GM18498 (cell line): ENCODE results near the gene EIF2AK3.
"Not testable (repeated sequence)": the region's sequence is repeated elsewhere in the genome, so short reads cannot be mapped to it uniquely, and the experiment has no call there.

Experiments used
- ATAC-seq: cut with Tn5 transposase; IDR thresholded peaks from one replicate; pipeline ENCODE4 v1.9.1; 2021; ENCODE audit warnings: mild to moderate bottlenecking, moderate library complexity; ENCODE audit not compliant: unreplicated experiment

The EIF2AK3 gene

DNA sequence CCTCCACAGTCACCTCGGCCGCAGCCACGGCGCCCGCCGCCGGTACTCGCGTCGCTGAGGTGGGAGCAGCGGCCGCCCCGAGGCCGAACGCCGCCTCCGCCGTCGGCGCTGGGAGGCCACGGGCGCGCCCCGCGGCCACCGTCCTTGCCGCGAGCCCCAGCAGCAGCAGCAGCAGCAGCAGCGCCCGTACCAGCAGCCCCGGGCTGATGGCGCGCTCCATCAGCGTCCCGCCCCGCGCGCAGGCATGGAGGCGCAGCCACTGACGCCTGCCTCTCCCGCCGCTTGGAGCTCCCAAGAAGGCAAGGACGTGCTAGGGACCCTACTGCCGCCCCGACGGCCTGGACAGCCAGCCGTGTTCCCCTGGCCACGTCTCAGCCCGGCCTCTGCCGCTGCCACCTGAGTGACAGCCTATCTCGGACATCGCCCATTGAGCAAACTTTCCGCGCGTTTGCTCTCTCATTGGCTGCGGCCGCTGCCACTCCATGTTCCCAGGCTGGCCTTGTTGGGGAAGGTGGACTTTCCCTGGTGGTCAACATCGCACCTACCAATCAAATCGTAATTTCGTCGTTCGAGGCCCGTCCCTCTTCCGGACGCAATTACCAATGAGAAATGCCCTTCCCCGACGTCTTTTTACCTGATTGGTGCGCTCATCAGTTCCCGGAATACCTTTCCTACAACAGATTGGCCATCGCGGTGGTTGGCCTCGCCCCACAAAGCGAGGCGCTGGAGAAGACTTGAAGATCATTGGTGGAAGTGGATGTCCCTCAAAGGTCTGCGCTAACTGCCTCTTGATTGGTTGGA, at the start of gene EIF2AK3:
TSS of gene EIF2AK3 (minus strand) at position 410 of the 801 bp plus-strand sequence. CDS start at position 220, 190 bp downstream.
- ATAC-seq = peak; percentile 88

DNA sequence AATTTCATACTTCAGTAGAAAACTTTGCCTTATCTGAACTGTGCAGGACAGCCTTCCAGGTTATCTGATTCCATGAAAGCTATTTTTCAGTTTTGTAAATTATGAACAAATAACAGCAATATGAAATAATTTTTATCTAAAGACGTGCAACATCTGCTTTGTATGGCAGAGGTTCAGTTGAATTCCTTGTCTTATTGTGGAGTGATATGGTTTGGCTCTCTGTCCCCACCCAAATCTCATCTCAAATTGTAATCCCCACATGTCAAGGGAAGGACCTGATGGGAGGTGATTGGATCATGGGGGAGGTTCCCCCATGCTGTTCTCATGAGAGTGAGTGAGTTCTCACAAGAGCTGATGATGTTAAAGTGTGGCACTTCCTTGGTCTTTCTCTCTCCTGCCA, 46.1 kb upstream of the EIF2AK3 start:
- ATAC-seq = no peak

DNA sequence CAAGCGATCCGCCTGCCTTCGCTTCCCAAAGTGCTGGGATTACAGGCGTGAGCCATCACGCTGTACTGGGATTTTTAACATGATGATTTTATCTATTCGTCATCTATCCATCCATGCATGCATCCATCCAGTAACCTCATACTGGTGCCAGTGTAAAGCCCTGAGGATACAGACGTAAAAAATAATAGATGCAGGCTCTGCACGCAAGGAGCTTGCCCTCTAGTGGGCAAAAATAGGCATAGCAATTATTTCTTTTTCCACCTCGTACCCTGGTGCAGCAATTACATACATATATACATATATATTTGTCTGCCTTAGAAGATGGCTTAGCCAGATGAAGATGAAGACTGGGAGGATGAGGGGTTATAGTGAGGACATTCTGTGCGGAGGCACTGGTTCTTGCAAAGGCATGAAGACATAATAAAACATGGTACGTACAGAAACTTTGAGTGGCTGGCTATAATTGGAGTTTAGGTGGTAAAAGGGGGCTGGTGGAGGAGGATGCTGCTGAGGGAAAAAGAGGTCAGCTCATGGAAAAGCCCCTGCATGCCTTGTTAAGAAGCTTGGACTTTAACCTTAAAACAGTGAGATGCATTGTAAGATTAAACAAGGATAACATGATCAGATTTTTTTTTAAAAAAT, 44.6 kb upstream of the EIF2AK3 start:
- ATAC-seq = no peak

DNA sequence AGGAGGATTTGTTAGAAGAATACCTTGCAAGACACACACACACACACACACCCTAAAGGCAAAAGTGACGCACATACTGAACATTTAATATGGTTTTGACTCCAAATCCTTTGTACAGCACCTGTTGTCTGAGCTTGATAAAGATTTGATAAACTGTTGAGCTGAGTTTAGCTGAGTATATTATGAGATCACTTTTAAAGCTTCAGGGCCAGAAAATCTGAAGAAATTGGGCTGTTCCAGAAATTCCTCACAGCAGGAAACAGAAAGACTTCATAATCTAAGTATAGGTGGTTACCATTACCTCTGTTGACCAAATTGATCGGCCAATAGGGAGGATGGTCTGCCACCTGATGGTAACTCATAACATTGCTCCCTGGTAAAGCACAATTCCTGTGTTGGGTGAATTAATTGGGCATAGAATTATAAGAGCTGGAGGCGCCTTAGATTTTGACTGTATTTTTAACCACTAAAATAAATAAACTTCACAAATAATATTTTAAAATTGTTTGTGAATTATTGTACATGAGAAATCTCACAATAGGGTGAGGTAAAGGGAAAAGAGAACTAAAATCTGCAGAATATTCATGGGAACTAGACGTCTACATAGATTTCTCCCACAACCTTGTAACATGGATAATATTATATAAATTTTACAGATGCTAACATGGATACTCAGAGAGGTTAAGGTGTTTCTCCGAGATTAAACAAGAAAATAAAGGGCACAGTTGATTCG, 42.4 kb upstream of the EIF2AK3 start:
- peak; percentile 88 for ATAC-seq

DNA sequence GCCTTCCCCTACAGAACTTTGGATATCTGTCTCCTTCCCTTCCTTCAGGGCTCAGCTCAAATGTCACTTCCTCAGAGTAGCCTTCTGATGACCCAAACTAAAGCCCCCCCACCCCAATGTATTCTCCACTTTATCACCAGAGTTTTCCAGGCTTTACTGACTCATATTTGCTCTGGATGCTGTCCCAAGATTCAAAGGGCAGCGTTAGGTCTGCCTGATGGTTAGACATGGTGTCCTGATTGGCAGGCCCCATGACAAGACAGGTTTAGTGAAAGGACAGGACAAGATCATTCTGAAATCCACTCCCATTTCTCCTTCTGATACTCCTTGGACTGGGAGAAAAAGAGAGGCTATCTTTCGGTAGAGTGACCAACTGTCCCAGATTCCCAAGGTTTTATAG, 41.6 kb upstream of the EIF2AK3 start:
- ATAC-seq = no peak

DNA sequence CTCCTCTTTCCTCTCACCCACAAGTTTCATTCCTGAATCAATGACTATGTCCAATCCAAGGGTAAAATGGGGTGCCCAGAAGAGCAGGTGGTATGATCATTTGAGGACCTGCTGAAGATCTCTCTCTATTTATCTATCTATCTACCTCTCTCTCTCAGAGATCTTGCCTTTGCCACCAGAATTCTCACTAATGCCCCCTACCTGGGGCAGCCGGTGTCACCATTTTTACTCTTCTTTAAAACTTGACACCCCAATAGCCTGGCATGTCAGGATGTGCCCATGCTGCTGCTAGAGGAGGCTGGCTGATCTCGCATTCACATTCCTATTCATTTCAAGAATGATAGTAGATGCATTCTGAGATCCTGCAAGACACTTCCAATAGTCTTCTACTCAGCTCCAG, 40.0 kb upstream of the EIF2AK3 start:
- ATAC-seq = no peak

DNA sequence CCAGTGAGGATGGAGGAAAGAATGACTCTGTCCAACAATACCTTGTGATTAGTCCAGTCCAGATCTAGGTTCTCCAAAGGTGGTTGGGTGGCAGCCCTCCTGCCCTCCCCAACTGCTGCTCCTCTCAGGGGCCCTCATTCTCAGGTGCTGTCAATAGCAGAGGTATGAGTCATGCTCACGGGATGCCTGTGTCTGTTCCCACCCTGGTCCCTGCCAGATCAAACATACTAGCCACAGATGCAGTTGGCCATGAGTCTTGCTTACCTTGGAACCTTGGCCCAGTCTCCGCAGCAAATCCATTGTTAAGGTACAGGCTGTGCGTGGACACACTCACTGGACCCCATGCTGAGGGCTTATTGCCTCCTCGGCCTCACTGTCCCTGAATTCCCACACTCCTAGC, 39.3 kb upstream of the EIF2AK3 start:
- ATAC-seq = no peak

DNA sequence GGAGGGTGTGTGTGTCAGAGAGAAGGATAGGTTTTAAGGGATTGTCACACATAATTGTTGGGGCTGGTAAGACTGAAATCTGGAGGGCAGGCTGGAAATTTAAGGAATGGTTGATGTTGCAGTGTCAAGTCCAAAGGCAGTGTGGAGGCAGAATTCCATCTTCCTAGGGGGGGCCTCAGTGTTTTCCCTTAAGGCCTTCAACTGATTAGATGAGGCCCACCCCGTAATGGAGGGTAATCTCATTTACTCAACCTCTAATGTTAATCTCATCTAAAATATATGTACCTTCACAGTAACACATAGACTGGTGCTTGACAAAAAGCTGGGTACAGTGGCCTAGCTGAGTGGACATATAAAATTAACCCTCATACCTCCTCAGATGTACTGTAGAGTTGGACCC, 33.4 kb upstream of the EIF2AK3 start:
- no peak for ATAC-seq

DNA sequence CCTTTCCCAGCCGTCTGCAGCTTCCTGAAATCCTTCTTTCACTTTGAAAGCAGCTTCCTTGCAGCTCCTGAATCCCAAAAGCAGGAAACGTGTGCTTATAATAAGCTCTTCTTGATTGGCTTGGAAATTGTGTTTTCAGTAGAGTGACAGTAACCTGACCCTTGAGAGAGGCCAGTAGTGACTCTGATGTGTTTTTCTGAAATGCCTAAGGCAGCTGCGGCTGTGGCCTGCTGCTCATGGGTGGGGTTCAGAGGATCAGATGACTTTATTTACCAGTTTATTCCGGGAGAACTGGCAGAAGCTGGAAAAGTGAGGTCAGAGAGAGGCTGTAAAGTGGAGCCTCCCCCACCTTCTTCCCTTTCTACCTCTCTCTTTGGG, 32.3 kb upstream of the EIF2AK3 start:
- no peak for ATAC-seq

DNA sequence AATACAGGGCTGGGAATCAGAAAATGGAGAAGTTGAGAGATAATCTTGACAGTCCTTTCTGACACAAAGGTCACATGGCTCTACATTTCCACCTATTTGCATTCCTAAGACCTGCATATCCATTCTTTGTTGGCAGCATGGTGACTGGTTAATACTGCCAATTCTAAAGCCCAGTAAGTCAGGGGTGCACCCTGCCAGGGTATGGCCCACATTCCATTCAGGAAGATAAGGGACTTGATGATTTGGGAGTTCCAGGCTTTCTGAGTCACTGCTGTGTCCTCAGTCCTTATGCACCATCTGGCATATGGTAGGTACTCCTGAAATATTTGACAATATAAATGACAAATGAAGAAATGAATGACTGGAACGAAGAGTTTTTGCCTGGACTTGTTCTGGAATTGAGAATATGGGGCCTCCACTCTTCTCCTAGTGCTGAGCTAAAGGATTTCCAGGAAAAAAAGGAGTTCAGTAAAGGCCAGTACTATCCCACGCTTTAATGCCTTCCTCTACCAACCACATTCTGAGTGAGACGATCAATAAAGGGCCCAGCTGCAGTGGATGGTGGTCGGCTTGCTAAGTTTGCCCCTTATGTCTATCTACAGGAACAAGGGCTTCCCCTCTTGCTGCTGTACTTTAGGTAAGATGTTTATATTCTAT, 31.7 kb upstream of the EIF2AK3 start:
- no peak for ATAC-seq

DNA sequence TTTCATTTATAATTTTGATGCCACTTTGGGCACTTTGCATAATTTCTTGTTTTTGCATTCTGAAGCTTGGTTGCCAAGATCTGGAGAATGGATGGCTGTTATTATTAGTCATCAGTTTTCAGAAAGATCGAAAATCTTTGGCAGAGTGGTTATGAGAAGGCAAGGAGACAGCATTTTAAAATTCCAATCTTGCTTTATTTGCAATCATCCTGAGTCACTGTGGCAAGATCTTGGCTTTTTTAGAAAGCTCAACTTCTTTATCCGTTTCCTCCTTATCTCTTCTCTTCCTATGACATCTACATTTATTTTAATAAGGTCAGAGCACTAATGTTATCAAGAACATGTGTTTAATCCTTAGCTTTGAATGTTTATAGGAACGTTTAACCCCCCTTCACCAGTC, 31.1 kb upstream of the EIF2AK3 start:
- no peak for ATAC-seq

DNA sequence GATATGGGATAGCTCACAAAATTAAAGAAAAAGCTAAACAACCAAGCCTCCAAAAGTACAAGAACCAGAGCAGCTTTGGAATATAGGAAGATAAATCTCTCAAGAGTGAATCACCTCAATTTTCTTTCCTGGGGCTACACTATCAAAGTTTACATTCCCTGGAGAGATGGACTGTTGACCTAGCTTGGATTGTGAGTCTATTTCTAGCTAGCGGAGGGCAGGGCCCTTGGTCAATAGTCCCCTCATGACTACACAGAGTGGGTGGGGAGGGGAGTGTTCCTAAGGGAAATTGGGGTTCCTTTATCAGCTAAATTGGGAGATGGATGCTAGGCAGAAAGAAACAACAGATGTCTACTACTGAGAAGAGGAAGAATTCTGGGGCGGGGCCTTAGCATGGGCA, 29.9 kb upstream of the EIF2AK3 start:
- no peak for ATAC-seq

DNA sequence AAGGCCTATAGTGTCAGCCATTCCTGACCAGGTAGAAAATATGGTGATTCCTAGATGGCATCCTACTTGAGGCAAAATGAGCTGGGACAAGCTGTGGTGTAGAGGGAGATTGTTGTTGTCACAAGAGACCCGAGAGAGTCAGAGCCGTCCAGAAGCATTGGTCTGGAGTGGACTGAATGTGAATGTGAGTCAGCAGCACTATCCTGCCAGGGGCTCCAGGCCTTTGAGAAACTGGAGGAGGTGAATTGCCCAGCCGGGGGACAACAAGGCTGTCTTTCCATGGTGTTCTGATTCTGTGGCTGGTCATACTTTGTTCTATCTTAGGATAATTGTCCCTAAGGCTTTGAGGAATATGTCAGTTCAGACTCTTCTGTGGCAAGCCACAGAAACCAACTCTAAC, 29.4 kb upstream of the EIF2AK3 start:
- ATAC-seq = no peak

DNA sequence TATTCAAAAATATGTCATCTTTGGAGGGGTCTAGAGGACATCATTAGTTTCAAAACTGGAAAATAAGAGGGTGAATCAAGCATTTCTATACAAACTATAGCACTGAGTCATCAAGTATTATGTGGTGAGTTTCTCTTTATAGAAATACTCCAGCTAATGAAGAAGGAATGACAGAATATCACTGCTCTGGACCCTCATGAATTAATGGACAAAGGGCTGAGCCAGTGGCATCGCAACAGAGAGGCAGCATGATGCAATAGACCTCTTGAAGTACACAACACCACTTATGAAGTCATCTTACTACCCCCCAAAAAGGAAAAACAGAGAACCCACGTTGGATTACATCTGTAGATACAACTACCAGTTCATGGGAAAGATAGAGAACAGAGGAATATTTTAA, 27.4 kb upstream of the EIF2AK3 start:
- no peak for ATAC-seq

DNA sequence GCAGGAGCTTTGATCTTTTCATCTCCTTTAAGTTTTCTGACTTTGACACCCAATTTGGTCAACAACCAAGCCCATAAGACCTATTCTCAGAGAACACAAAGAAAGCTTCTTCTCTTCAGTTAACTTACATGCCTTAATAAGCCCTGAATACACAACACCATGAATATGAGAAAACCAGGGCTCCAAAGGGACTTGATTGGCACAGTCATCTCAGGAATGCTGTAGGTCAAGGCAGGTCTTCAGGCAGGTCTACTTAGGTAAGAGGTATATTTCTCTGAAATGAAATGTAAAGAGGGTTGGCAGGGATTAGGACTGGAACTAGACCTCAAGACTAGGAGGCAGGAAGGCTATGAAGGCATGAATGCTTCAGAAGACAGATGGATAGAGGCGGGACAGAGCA, 24.4 kb upstream of the EIF2AK3 start:
- no peak for ATAC-seq

DNA sequence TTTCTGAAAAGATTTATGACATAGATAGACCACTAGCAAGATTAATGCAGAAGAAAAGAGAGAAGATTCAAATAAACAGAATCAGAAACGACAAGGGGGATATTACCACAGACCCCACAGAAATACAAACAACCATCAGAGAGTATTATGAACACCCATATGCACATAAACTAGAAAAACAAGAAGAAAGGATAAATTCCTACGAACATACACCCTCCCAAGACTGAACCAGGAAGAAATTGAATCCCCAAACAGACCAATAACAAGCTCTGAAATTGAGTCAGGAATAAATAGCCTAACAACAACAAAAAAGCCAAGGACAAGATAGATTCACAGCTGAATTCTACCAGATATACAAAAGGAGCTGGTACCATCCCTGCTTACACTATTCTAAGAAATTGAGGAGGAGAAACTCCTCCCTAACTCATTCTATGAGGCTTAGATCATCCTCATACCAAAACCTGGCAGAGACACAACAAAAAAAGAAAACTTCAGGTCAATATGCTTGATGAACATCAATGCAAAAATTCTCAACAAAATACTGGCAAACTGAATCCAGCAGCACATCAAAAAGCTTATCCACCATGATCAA, 18.1 kb upstream of the EIF2AK3 start:
- ATAC-seq = not testable (repeated sequence)

DNA sequence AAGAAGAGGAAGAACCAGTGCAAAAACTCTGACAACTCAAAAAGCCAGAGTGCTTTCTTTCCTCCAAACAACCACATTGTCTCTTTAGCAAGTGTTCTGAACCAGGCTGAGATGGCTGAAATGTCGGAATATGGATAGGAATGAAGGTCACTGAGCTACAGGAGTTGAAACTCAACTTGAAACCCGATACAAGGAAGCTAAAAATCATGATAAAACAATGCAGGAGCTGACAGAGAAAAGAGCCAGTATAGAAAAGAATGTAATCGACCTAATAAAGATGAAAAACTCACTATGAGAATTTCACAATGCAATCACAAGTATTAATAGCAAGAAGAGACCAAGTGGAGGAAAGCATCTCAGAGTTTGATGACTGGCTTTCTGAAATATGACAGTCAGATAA, 15.0 kb upstream of the EIF2AK3 start:
- no peak for ATAC-seq

DNA sequence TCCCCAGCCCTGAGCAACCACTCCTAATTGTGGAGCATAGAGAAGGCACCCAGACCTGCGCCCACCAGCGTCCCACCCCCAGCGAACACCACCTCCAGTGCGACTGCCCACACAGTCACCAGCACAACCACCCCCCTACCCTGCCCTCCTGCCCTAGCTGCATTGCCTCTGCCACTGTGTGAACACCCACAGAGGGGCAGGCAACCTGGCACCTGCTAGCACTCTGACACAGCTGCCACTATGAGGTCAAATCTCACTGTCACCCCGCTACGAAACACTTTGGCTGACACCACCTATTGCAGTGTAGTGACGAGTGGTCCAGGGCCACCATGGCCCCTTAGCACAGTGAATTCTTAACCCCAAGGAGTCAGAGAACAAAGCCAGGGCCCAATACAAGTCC, 14.1 kb upstream of the EIF2AK3 start:
- no peak for ATAC-seq

DNA sequence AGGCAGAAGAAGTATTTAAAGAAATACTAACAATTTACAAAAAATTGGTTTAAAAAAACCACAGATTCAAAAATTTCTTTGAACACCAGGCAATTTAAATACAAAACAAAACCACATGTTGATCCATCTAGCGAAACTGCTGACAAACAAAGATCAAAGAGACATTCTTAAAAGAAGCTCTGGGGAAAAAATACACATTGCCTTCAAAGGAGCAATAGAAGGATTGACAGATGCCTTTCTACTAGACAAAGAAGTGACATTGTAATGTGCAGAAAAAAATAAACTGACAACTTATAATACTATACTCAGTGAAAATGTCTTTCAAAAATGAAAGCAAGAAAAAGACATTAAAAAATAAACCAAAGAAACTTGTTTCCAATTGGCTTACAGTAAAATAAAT, 12.6 kb upstream of the EIF2AK3 start:
- no peak for ATAC-seq

DNA sequence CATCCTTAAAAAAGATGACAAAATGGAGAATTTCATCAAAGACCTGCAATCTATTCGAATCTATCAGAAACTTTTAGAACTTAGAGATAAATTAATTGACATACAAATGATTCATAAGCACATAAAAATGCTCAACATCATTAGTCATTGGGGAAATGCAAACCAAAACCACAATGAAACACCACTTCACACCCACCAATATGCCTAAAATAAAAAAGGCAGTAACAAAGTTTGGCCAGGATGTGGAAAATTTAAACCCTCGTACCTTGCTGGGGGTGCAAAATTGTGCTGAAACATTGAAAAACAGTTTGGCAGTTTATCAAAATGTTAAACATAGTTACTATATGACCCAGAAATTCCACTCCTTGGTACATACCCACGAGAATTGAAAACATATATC, 11.5 kb upstream of the EIF2AK3 start:
- no peak for ATAC-seq

DNA sequence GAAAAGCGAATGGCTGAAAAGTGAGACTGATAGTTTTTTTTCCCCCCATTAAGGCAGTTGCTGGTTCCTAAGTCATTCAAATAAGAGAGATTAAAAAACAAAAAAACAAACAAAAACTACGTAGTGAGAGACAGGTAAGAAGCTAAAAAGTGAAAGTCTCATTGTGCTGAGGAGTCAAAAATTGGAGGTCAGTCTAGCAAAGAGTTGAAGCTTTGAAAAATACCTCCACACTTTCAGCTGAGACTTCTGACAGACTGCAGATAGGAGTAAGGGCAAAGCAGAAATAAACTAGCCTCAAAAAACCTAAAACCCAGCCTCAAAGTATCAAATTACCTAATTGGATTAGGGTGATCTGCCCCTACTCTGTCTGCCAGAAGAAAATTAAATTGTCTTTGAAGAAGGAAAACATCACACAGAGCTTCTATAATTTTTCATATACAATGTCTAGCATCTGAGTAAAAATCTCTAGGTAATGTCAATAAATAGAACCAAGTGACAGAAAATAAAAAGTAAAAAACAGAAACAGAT, 10.9 kb upstream of the EIF2AK3 start:
- no peak for ATAC-seq
